Measurements from ENCODE around the gene DDA1. TPM values are rescaled to one million over a fixed set of nuclear protein-coding genes. Genes with fewer than 3 reads are reported as not detected.

Gene DDA1
- total RNA-seq, 4 donors from 2014 or later = 13.2 to 58.5 (median 19.9) TPM

GRCh38 chr19:17351815-17352435, 42.6 kb downstream of the DDA1 start:
- 92 to 93% methylated on average over 5 to 29 of the region's 45 CpGs for WGBS, 2 donors (ENCODE audit: low coverage in 1 of 2)
- Histone ChIP-seq H3K36me3 (no peaks in the 10 kb centered on the region), H3K27me3 (peaks cover 54% of the 10 kb centered on the region), H3K4me3 (no peak overlapping the region), H3K27ac (peak overlapping the region in 1 of 4 donors; percentile 8), H3K4me1 (peaks cover 0 to 24% (median 0%) of the 10 kb centered on the region in 3 donors), H3K9me3 (no peaks in the 10 kb centered on the region)
- no peak for ATAC-seq
- TF ChIP-seq POLR2A (IDR thresholded peaks at IDR 0.05) (no peak), POLR2AphosphoS5 (IDR thresholded peaks at IDR 0.05) (no peak), EP300 (IDR thresholded peaks at IDR 0.05) (no peak)
- TF ChIP-seq, protein P1, sequence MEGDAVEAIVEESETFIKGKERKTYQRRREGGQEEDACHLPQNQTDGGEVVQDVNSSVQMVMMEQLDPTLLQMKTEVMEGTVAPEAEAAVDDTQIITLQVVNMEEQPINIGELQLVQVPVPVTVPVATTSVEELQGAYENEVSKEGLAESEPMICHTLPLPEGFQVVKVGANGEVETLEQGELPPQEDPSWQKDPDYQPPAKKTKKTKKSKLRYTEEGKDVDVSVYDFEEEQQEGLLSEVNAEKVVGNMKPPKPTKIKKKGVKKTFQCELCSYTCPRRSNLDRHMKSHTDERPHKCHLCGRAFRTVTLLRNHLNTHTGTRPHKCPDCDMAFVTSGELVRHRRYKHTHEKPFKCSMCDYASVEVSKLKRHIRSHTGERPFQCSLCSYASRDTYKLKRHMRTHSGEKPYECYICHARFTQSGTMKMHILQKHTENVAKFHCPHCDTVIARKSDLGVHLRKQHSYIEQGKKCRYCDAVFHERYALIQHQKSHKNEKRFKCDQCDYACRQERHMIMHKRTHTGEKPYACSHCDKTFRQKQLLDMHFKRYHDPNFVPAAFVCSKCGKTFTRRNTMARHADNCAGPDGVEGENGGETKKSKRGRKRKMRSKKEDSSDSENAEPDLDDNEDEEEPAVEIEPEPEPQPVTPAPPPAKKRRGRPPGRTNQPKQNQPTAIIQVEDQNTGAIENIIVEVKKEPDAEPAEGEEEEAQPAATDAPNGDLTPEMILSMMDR (IDR thresholded peaks at IDR 0.05) = no peak

GRCh38 chr19:17352608-17353280, 43.4 kb downstream of the DDA1 start:
- Histone ChIP-seq H3K36me3 (no peaks in the 10 kb centered on the region), H3K9me3 (no peaks in the 10 kb centered on the region), H3K4me3 (no peak overlapping the region), H3K27me3 (peaks cover 54% of the 10 kb centered on the region), H3K4me1 (peaks cover 0 to 16% (median 0%) of the 10 kb centered on the region in 3 donors), H3K27ac (peak overlapping the region in 1 of 4 donors; percentile 8)
- no peak for ATAC-seq
- 40 to 44% methylated on average over 4 to 12 of the region's 14 CpGs for WGBS, 2 donors (ENCODE audit: low coverage in 1 of 2)
- TF ChIP-seq POLR2A (IDR thresholded peaks at IDR 0.05) = no peak
- TF ChIP-seq POLR2AphosphoS5 (IDR thresholded peaks at IDR 0.05) = no peak
- no peak for TF ChIP-seq EP300 (IDR thresholded peaks at IDR 0.05)
- TF ChIP-seq, protein P1 (IDR thresholded peaks at IDR 0.05) = no peak

DNA sequence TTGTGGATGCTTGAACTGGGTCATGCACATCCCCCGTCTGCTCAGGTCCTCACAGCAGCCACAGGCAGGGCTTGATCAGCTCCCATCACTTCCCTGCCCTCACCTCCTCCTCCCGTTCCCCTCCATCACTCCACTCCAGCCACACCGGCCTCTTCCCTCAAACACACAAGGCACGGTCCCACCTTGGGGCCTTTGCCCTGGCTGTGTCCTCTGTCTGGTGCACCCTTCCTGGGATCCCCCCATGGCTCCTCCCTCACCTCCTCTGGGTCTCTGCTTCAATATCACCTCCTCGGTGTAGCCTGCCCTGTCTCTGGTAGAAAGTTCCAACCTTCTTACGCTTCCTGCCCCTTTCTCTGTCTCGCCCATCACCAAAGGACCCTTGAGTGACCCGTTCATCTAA, 44.0 kb downstream of the DDA1 start:
- H3K4me1 ChIP-seq = peaks cover 0 to 10% (median 0%) of the 10 kb centered on the region in 3 donors
- H3K9me3 ChIP-seq = no peaks in the 10 kb centered on the region
- no peak overlapping the region for H3K27ac ChIP-seq
- TF ChIP-seq, protein P1 (IDR thresholded peaks at IDR 0.05) = no peak
- no peak for TF ChIP-seq POLR2AphosphoS5 (IDR thresholded peaks at IDR 0.05)
- TF ChIP-seq EP300 (IDR thresholded peaks at IDR 0.05) = no peak
- no peak for TF ChIP-seq POLR2A (IDR thresholded peaks at IDR 0.05)
- ATAC-seq = no peak
- WGBS, 2 donors (ENCODE audit: low coverage in 1 of 2) = 80% methylated on average over 8 of the region's 8 CpGs; no CpG with 5 or more reads in 1 of the 2 donors
- H3K36me3 ChIP-seq = no peaks in the 10 kb centered on the region
- H3K27me3 ChIP-seq = peaks cover 48% of the 10 kb centered on the region
- no peak overlapping the region for H3K4me3 ChIP-seq

GRCh38 chr19:17357078-17357666, 47.8 kb downstream of the DDA1 start:
- peak overlapping the region in 2 of 4 donors; percentile 9 to 56 for H3K27ac ChIP-seq
- 71 to 87% methylated on average over 4 to 7 of the region's 7 CpGs for WGBS, 2 donors (ENCODE audit: low coverage in 1 of 2)
- ATAC-seq = no peak

More at GRCh38 chr19:17357078-17357666, 47.8 kb downstream of the DDA1 start:
- no peaks in the 10 kb centered on the region for H3K36me3 ChIP-seq
- H3K4me3 ChIP-seq = no peak overlapping the region
- no peaks in the 10 kb centered on the region for H3K4me1 ChIP-seq
- H3K9me3 ChIP-seq = no peaks in the 10 kb centered on the region
- TF ChIP-seq POLR2A (IDR thresholded peaks at IDR 0.05) = no peak
- no peak for TF ChIP-seq POLR2AphosphoS5 (IDR thresholded peaks at IDR 0.05)
- no peak for TF ChIP-seq EP300 (IDR thresholded peaks at IDR 0.05)
- TF ChIP-seq, protein P1 (IDR thresholded peaks at IDR 0.05) = no peak
- peaks cover 16% of the 10 kb centered on the region for H3K27me3 ChIP-seq
